ENCODE results near the gene SETD1A. TPM values are rescaled to one million over a fixed set of nuclear protein-coding genes. Genes with fewer than 3 reads are reported as not detected.
A peak's percentile ranks its signal among the peaks of the same experiment; 100 is the strongest.

Gene SETD1A
- total RNA-seq, 1 donor from 2014 or later = 17.8 TPM

GRCh38 chr16:30976486-30976885 lies 18.9 kb downstream of the SETD1A start:
- no peak for ATAC-seq

GRCh38 chr16:30977502-30977901 lies 19.9 kb downstream of the SETD1A start:
- no peak for DNase-seq (ENCODE audit: low spot score)
- intact Hi-C loops (cut with DNase I) = no loop called here

More at GRCh38 chr16:30976486-30976885, 18.9 kb downstream of the SETD1A start:
- intact Hi-C loops (cut with DNase I) = no loop called here
- no peak for DNase-seq (ENCODE audit: low spot score)

GRCh38 chr16:30979170-30980022 lies 21.8 kb downstream of the SETD1A start:
- DNase-seq (ENCODE audit: low spot score) = no peak
- no peak for ATAC-seq
- intact Hi-C loops (cut with DNase I) = loop anchor here (10.0 kb wide), 3 partner anchors 115 to 885 kb away; partner anchors contain the start of genes VKORC1 and ZNF843

More at GRCh38 chr16:30977502-30977901, 19.9 kb downstream of the SETD1A start:
- ATAC-seq = no peak

- intact Hi-C loops (cut with DNase I) = loop anchor here (10.0 kb wide), 3 partner anchors 115 to 885 kb away; partner anchors contain the start of genes VKORC1 and ZNF843
- no peak for DNase-seq (ENCODE audit: low spot score)
- no peak for ATAC-seq
Observed at GRCh38 chr16:30980023-30980371, 22.4 kb downstream of the SETD1A start.

GRCh38 chr16:30980434-30980833 lies 22.9 kb downstream of the SETD1A start:
- DNase-seq (ENCODE audit: low spot score) (no peak), ATAC-seq (no peak)
- intact Hi-C loops (cut with DNase I) = loop anchor here (10.0 kb wide), 3 partner anchors 114 to 884 kb away; partner anchors contain the start of genes VKORC1 and ZNF843

- intact Hi-C loops (cut with DNase I) = loop anchor here (10.0 kb wide), 3 partner anchors 114 to 884 kb away; partner anchors contain the start of genes VKORC1 and ZNF843
- no peak for DNase-seq (ENCODE audit: low spot score)
- ATAC-seq = no peak
Observed at GRCh38 chr16:30980959-30981358, 23.4 kb downstream of the SETD1A start.

- DNase-seq (ENCODE audit: low spot score) (no peak), ATAC-seq (no peak)
- intact Hi-C loops (cut with DNase I) = loop anchor here (10.0 kb wide), 3 partner anchors 112 to 882 kb away; partner anchors contain the start of genes VKORC1 and ZNF843
Observed at GRCh38 chr16:30982548-30983288, 25.2 kb downstream of the SETD1A start.

- no peak for ATAC-seq
- no peak for DNase-seq (ENCODE audit: low spot score)
- intact Hi-C loops (cut with DNase I) = loop anchor here (10.0 kb wide), 3 partner anchors 111 to 881 kb away; partner anchors contain the start of genes VKORC1 and ZNF843
Observed at GRCh38 chr16:30983289-30983889, 25.8 kb downstream of the SETD1A start.

- ATAC-seq = peak; percentile 3
- DNase-seq (ENCODE audit: low spot score) = no peak
- intact Hi-C loops (cut with DNase I) = loop anchor here (10.0 kb wide), 3 partner anchors 111 to 881 kb away; partner anchors contain the start of genes VKORC1 and ZNF843
Observed at GRCh38 chr16:30983898-30984610, 26.5 kb downstream of the SETD1A start.

- peak; percentile 93 for ATAC-seq
- intact Hi-C loops (cut with DNase I) = loop anchor here (10.0 kb wide), 3 partner anchors 110 to 880 kb away; partner anchors contain the start of genes VKORC1 and ZNF843
Observed at GRCh38 chr16:30984669-30985400, 27.3 kb downstream of the SETD1A start, which contains the start of gene HSD3B7. TSS of gene HSD3B7 (plus strand) at chr16:30985207. CDS start at chr16:30985659, 452 bp downstream.

GRCh38 chr16:30985401-30986128 lies 28.0 kb downstream of the SETD1A start:
- peak; percentile 53 for ATAC-seq
- intact Hi-C loops (cut with DNase I) = loop anchor here (10.0 kb wide), 3 partner anchors 109 to 879 kb away; partner anchors contain the start of genes VKORC1 and ZNF843
- DNase-seq (ENCODE audit: low spot score) = no peak

More at GRCh38 chr16:30984669-30985400, 27.3 kb downstream of the SETD1A start, which contains the start of gene HSD3B7:
- DNase-seq (ENCODE audit: low spot score) = peak; percentile 96

GRCh38 chr16:30986129-30986991 lies 28.8 kb downstream of the SETD1A start:
- DNase-seq (ENCODE audit: low spot score) (no peak), ATAC-seq (no peak)
- intact Hi-C loops (cut with DNase I) = loop anchor here (10.0 kb wide), 3 partner anchors 108 to 878 kb away; partner anchors contain the start of genes VKORC1 and ZNF843

- intact Hi-C loops (cut with DNase I) = loop anchor here (10.0 kb wide), 3 partner anchors 107 to 877 kb away; partner anchors contain the start of genes VKORC1 and ZNF843
- DNase-seq (ENCODE audit: low spot score) = no peak
- no peak for ATAC-seq
Observed at GRCh38 chr16:30987581-30988190, 30.1 kb downstream of the SETD1A start.

GRCh38 chr16:30989469-30990047 lies 32.0 kb downstream of the SETD1A start:
- intact Hi-C loops (cut with DNase I) = loop anchor here (10.0 kb wide), 3 partner anchors 105 to 875 kb away; partner anchors contain the start of genes VKORC1 and ZNF843
- DNase-seq (ENCODE audit: low spot score) = no peak
- ATAC-seq = no peak

GRCh38 chr16:30990105-30990504 lies 32.6 kb downstream of the SETD1A start:
- DNase-seq (ENCODE audit: low spot score) (no peak), ATAC-seq (no peak)
- intact Hi-C loops (cut with DNase I) = no loop called here
